HG03460 (cell line): Measurements from ENCODE around the gene CD14.
"Not testable (repeated sequence)": the region's sequence is repeated elsewhere in the genome, so short reads cannot be mapped to it uniquely, and the experiment has no call there.

Source experiments
- ATAC-seq: cut with Tn5 transposase; IDR thresholded peaks from one replicate; pipeline ENCODE4 v1.9.1; 2021; ENCODE audit not compliant: unreplicated experiment

Gene CD14

DNA sequence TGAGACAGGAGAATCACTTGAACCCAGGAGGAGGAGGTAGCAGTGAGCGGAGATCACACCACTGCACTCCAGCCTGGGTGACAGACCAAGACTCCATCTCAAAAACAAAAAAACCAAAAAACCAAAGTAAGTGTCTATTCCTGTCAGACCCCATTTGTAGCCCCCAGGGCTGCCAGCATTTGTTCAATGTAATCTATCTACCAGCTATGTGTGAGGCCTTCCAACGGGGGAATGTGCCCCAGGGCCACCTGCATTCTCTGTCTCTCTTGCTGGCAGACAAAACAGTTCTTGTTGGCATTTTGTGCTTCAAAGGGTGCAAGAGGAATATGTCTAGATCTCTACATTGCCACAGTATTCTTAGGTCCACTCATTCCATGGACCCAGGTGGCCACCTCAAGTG is 34.1 kb downstream of the CD14 start:
- no peak for ATAC-seq

DNA sequence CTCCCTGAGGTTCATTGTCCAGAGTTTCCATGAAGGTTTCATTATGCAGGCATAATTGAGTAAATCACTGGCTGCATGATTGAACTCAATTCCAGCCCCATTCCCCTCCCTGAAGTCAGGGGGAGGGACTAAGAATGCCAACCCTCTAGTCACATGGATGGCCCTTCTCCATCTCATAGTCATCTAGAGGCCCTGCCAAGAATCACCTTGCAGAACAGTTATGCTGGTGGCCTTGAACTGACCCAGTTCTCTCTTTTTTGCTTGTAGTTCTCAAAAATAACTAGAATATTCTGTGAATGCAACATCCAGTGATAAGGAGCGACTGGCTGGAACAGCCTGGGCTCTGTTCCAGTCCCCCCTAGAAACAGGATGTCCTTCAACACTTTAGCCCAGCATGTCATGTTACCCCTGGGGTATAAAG is 36.6 kb downstream of the CD14 start:
- ATAC-seq = no peak

DNA sequence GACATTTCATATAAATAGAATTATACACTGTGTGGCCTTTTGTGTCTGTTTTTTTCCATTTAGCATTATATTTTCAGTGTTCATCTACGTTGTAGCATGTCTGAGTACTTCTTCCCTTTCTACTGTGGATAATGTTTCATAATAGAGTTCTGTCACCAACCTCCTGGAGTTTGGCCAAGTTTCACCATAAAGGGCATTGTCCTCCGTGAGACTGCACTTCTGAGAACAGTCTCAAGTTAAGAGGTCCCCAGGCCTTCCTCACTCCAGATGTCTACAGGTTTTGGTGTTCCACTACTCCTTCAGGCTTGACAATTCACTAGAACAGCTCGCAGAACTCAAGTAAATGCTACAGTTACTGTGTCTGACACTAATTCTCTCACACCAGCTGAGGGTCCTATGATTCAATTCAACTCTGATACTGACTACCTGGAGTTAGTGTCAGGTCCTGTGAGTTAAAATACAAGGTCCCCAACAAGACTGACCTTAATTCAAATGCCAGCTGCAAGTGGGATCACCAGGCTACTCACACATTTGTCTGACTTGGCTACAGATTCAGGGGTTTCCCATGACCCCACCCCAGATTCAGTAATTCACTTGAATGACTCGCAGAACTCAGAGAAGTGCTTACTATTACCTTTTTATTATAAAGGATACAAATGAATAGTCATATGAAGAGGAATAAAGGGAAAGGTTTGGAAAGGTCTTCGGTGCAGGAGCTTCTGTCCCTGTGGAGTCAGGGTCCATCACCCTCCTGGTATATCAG is 37.3 kb downstream of the CD14 start:
- ATAC-seq = no peak

DNA sequence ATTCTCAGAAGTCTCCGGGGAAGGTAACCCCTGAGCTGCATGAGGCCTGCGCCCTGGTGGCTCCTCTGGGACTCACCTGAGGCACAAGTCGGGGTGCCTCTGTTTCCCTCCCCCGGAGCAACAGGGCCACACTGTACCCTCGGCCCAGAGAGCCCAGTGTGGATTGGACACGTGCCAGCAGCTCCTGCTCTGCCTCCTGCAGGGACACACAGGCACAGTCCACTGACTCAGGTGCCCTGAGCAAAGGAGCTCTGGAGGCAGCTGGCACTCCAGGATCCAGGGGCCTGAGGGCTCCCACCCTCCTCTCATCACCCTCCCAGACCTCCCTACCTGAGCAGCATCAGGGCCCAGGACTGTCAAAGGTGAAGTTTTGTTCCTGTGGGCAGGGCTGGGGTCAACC is 38.8 kb downstream of the CD14 start:
- ATAC-seq = no peak

DNA sequence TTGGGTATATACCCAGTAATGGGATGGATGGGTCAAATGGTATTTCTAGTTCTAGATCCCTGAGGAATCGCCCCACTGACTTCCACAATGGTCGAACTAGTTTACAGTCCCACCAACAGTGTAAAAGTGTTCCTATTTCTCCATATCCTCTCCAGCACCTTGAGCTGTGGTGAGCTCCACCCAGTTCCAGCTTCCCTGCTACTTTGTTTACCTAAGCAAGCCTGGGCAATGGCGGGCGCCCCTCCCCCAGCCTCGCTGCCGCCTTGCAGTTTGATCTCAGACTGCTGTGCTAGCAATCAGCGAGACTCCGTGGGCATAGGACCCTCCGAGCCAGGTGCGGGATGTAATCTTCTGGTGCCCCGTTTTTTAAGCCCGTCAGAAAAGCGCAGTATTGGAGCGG is 39.9 kb downstream of the CD14 start:
- not testable (repeated sequence) for ATAC-seq

DNA sequence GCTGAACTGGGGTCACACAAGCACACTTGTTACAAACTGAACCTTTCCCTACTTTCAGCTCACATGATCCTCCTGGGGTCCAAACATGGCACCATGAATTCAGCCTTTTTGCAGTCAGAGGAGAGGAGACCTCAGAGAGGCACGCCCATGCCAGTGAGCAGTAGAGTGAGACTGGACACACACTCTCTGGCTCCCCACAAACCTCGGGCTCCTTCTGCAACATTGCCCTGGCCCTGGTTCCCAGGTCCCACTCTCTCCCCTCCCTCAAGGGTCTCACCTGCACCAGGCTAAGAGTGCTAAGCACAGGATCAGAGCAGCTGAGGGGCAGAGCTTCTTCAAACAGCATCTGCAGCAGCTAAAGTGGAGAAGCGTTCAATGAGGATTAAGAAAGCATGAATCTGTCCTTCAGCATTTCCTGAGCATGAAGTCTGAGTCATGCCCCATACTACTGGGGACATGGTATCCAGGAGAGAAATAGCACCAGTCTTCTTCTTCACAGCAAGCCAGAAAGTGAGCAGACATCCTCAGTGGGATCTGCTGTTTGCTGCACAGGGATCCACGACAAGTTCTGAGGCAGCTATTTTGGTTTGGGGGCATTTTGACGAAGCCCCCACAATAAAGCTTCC is 41.1 kb downstream of the CD14 start:
- no peak for ATAC-seq

DNA sequence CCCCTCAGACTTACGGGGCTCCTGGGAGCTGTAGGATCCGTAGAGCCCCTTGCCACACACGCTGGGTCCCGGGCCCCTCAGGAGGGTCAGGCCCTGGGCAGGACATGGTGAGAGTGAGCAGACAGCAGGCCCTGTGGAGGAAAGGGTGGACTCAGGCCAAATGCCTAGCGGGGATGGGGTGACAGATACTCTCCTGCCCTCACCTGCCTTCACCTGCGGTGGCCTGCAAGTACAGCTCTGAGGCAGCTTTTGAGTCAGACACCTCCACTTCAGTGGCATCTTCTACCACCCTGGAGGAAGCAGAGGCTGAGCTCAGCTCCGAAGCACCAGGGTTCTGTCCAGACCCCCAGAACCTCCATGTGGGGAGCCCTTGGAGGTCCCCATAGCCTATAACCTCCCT is 42.1 kb downstream of the CD14 start:
- ATAC-seq = no peak

DNA sequence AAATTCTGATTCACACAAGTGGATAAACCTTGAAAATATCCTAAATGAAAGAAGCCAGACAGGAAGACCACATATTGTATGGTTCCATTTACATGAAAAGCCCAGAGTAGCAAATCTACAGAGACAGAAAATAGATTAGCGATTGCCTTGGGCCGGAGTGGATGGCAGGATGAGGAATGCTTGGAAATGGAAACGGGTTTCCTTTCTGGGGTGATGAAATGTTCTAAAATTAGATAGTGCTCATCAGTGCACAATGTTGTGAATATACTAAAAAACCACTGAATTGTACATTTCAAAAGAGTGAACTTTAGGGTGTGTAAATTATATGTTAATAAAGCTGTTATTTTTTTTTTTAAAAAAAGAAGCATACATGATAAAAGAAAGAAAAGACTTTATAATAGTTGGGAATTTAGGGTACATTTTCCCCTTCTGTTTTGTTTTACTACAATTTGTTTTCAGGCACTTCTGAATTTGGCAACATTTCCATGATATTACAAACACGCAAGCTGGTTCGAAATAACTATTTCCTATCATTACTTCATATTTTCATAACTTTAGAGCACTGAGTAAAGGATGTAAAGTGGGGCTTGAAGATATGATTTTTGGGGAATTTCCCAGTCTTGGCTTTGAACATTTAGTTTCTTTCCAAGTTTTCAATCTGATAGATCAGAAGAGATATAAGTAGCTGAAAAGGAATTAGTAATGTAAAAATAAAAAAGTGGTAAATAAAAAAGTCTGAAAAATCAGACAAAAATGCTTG is 44.5 kb downstream of the CD14 start:
- ATAC-seq = no peak

DNA sequence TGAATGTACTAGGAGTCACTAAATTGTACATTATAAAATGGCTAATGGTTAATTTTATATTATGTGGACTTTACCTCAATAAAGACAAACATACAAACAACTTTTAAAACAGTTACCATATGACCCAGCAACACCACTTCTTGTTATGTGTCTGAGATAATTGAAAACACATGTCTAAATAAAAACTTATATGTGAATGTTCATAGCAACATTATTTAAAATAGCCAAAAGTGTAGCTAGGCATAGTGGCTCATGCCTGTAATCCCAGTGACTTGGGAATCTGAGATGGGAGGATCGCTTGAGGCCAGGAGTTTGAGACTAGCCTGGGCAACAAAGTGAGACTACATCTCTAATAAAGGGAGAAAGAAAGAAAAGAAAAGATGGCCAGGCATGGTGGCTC is 45.5 kb downstream of the CD14 start:
- no peak for ATAC-seq
